OCI-LY3 (cell line): ENCODE data around the gene TCF4.
A peak's percentile ranks its signal among the peaks of the same experiment; 100 is the strongest.

Experiments
- H2AFZ ChIP-seq: fragments of 200-600, 300-600 bp; shearing (Covaris generic); 2 replicates; pipeline ENCODE4 v1.6.0; 2014; ENCODE audit warnings: antibody characterized with exemption, low read depth, low read length
- H3K27ac ChIP-seq: fragments of 200-600, 300-600 bp; sonication (generic); 2 replicates; pipeline ENCODE4 v1.5.1; 2014; ENCODE audit warnings: mild to moderate bottlenecking, low read length, moderate library complexity, mixed read lengths
- H3K27me3 ChIP-seq: fragments of 200-600, 300-600 bp; sonication (generic); 2 replicates; pipeline ENCODE4 v1.6.1; 2014; ENCODE audit warnings: low read depth, low read length, mixed read lengths
- H3K36me3 ChIP-seq: fragments of 200-600, 300-600 bp; sonication (generic); replicated peaks from 2 replicates; pipeline ENCODE3; 2014; ENCODE audit warnings: low read depth, low read length, mixed read lengths
- H3K4me1 ChIP-seq: fragments of 300-600, 200-600 bp; sonication (generic); 2 replicates; pipeline ENCODE4 v1.6.1; 2014; ENCODE audit warnings: low read length, mixed read lengths
- H3K4me2 ChIP-seq: fragments of 200-600, 300-600 bp; sonication (generic); 2 replicates; pipeline ENCODE4 v1.6.1; 2014; ENCODE audit warnings: low read length, mixed read lengths
- H3K4me3 ChIP-seq: fragments of 300-600, 200-600 bp; sonication (generic); 2 replicates; pipeline ENCODE4 v1.5.1; 2014; ENCODE audit warnings: antibody characterized with exemption, mild to moderate bottlenecking, low read length, moderate library complexity
- H3K79me2 ChIP-seq: fragments of 300-600, 200-600 bp; shearing (Covaris generic); 2 replicates; pipeline ENCODE4 v1.6.1; 2014; ENCODE audit warnings: mild to moderate bottlenecking, low read length, mixed read lengths
- H3K9ac ChIP-seq: fragments of 300-600, 200-600 bp; shearing (Covaris generic); 2 replicates; pipeline ENCODE4 v1.6.0; 2014; ENCODE audit warnings: mild to moderate bottlenecking, low read length, moderate library complexity
- H3K9me3 ChIP-seq: fragments of 200-600, 300-600 bp; shearing (Covaris generic); 2 replicates; pipeline ENCODE4 v1.6.1; 2014; ENCODE audit warnings: low read length, mixed read lengths; ENCODE audit not compliant: insufficient read depth
- H4K20me1 ChIP-seq: fragments of 200-600, 300-600 bp; sonication (generic); 2 replicates; pipeline ENCODE4 v1.6.1; 2016; ENCODE audit warnings: low read length, mixed read lengths; ENCODE audit not compliant: insufficient read depth
- EZH2phosphoT487 ChIP-seq: fragments of 200-600 bp; shearing (Covaris generic); IDR thresholded peaks from 2 replicates; pipeline ENCODE4 v1.6.1; 2018; ENCODE audit warnings: antibody characterized with exemption, mixed run types, low read depth
- TF ChIP-seq, protein P1 (sequence below): fragments of 200-600, 300-600 bp; sonication (generic); IDR thresholded peaks from 2 replicates; pipeline ENCODE4 v1.5.1; 2014; ENCODE audit warnings: antibody characterized with exemption, low read length, low read depth

TCF4 gene

DNA sequence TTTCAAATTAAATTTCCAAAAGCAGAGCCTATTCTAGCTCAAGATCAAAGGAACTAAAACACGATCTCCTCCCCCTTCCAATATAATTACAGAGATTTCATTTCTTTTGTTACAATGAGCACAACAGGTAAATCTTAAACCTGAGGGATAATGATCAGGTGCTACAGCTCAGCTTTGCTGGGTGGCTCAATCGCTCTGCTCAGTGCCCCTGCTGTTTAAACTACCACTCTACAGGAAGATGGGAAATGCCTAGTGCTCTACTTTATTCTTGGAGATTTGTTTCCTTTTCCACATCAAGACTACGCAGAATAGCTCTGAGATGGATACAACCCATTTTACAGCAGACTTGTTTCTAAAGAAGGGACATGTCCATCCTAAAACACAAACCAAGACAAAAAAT is 162.3 kb downstream of the TCF4 start:
- no peak for TF ChIP-seq EZH2phosphoT487
- TF ChIP-seq, protein P1, sequence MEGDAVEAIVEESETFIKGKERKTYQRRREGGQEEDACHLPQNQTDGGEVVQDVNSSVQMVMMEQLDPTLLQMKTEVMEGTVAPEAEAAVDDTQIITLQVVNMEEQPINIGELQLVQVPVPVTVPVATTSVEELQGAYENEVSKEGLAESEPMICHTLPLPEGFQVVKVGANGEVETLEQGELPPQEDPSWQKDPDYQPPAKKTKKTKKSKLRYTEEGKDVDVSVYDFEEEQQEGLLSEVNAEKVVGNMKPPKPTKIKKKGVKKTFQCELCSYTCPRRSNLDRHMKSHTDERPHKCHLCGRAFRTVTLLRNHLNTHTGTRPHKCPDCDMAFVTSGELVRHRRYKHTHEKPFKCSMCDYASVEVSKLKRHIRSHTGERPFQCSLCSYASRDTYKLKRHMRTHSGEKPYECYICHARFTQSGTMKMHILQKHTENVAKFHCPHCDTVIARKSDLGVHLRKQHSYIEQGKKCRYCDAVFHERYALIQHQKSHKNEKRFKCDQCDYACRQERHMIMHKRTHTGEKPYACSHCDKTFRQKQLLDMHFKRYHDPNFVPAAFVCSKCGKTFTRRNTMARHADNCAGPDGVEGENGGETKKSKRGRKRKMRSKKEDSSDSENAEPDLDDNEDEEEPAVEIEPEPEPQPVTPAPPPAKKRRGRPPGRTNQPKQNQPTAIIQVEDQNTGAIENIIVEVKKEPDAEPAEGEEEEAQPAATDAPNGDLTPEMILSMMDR, result no peak
- peaks cover 63% of the 10 kb centered on the region for H3K4me1 ChIP-seq
- no peak overlapping the region for H3K27ac ChIP-seq
- peaks cover 99% of the 10 kb centered on the region for H4K20me1 ChIP-seq
- H3K9ac ChIP-seq, result no peak overlapping the region
- H3K36me3 ChIP-seq, result peaks cover 28% of the 10 kb centered on the region
- H3K4me2 ChIP-seq, result no peak overlapping the region
- no peak overlapping the region for H2AFZ ChIP-seq
- no peak overlapping the region for H3K4me3 ChIP-seq
- peaks cover 100% of the 10 kb centered on the region for H3K79me2 ChIP-seq
- no peaks in the 10 kb centered on the region for H3K9me3 ChIP-seq
- no peaks in the 10 kb centered on the region for H3K27me3 ChIP-seq

GRCh38 chr18:55422456-55423180 is 165.4 kb downstream of the TCF4 start:
- Histone ChIP-seq H4K20me1 (peaks cover 98% of the 10 kb centered on the region), H3K4me3 (peak overlapping the region; percentile 73), H3K27ac (peak overlapping the region; percentile 71), H3K27me3 (no peaks in the 10 kb centered on the region), H3K9me3 (no peaks in the 10 kb centered on the region), H3K36me3 (peaks cover 15% of the 10 kb centered on the region), H3K4me1 (peaks cover 81% of the 10 kb centered on the region), H2AFZ (no peak overlapping the region), H3K4me2 (peak overlapping the region; percentile 91), H3K9ac (peak overlapping the region; percentile 46), H3K79me2 (peaks cover 100% of the 10 kb centered on the region)
- TF ChIP-seq EZH2phosphoT487, result no peak
- TF ChIP-seq, protein P1, result no peak

GRCh38 chr18:55421615-55422419 is 166.2 kb downstream of the TCF4 start:
- Histone ChIP-seq H2AFZ (no peak overlapping the region), H3K79me2 (peaks cover 100% of the 10 kb centered on the region), H3K4me1 (peaks cover 89% of the 10 kb centered on the region), H3K27ac (peak overlapping the region; percentile 71), H3K9me3 (no peaks in the 10 kb centered on the region), H3K36me3 (peaks cover 15% of the 10 kb centered on the region), H3K4me2 (peak overlapping the region; percentile 91), H3K27me3 (no peaks in the 10 kb centered on the region), H4K20me1 (peaks cover 98% of the 10 kb centered on the region), H3K9ac (peak overlapping the region; percentile 46), H3K4me3 (peak overlapping the region; percentile 73)
- no peak for TF ChIP-seq EZH2phosphoT487
- TF ChIP-seq, protein P1, result no peak

DNA sequence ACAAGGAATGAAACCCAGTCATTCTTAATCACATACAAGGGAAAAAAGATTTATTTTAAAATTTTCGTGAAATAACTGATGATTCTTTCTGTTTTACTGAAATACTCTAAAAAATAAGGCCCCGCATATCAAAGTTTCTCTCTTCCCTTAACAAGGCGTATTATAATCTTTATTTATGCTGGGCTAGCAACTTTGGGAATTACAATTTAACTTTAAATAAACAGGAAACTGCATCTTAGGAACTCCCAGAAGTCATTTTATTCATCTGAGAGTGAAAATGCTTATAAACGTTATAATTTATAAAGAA is 166.7 kb downstream of the TCF4 start:
- Histone ChIP-seq H3K79me2 (peaks cover 100% of the 10 kb centered on the region), H4K20me1 (peaks cover 98% of the 10 kb centered on the region), H3K9me3 (no peaks in the 10 kb centered on the region), H3K4me2 (peak overlapping the region; percentile 91), H3K27ac (peak overlapping the region; percentile 71), H3K4me1 (peaks cover 95% of the 10 kb centered on the region), H3K27me3 (no peaks in the 10 kb centered on the region), H3K36me3 (peaks cover 15% of the 10 kb centered on the region), H3K4me3 (peak overlapping the region; percentile 73), H2AFZ (no peak overlapping the region), H3K9ac (peak overlapping the region; percentile 46)
- no peak for TF ChIP-seq EZH2phosphoT487
- TF ChIP-seq, protein P1, result no peak
